GM21825 (cell line): ENCODE measurements around the gene GPRC5D.

Experiments used
- ATAC-seq: cut with Tn5 transposase; IDR thresholded peaks from one replicate; pipeline ENCODE4 v1.9.1; 2021; ENCODE audit warnings: mild to moderate bottlenecking, moderate library complexity; ENCODE audit not compliant: unreplicated experiment

GPRC5D gene

DNA sequence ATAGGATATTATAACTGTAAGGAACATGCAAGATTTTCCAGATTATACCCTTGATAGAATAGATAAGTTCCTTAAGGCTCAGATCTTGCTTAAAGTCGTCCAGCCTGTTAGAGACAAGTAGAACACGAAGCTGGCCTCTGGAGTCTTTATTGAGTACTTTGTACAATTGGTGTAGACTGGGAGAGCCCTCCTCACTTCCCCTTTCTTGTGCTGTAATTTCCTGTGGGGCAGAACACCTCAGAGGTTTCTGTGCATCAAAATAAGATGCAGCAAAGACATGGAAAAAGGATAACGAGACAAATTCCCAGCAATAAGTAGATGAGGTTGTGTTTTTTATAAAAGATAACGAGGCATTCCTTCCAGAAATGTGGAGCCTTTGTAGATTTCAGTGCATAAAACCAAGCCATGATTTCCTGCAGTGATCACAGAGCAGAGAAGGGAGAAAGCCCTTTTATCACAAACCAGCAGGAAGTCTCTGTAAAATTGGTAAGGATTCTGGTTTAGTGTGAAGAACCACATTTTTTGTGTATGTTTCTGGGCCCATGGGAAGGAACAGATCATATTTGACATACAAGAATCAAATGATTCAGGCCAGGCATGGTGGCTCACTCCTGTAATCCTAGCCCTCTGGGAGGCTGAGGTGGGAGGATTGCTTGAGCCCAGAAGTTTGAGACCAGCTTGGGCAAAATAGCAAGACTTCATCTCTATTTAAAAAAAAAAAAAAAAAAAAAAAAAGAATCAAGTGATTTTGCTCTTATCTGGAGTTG lies 42.6 kb downstream of the GPRC5D start:
- peak; percentile 55 for ATAC-seq

DNA sequence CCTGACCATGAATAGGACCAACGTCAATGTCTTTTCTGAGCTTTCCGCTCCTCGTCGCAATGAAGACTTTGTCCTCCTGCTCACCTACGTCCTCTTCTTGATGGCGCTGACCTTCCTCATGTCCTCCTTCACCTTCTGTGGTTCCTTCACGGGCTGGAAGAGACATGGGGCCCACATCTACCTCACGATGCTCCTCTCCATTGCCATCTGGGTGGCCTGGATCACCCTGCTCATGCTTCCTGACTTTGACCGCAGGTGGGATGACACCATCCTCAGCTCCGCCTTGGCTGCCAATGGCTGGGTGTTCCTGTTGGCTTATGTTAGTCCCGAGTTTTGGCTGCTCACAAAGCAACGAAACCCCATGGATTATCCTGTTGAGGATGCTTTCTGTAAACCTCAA lies 43.3 kb downstream of the GPRC5D start:
- no peak for ATAC-seq

DNA sequence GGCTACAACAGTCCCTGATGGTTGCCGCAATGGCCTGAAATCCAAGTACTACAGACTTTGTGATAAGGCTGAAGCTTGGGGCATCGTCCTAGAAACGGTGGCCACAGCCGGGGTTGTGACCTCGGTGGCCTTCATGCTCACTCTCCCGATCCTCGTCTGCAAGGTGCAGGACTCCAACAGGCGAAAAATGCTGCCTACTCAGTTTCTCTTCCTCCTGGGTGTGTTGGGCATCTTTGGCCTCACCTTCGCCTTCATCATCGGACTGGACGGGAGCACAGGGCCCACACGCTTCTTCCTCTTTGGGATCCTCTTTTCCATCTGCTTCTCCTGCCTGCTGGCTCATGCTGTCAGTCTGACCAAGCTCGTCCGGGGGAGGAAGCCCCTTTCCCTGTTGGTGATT lies 43.7 kb downstream of the GPRC5D start:
- ATAC-seq: no peak

DNA sequence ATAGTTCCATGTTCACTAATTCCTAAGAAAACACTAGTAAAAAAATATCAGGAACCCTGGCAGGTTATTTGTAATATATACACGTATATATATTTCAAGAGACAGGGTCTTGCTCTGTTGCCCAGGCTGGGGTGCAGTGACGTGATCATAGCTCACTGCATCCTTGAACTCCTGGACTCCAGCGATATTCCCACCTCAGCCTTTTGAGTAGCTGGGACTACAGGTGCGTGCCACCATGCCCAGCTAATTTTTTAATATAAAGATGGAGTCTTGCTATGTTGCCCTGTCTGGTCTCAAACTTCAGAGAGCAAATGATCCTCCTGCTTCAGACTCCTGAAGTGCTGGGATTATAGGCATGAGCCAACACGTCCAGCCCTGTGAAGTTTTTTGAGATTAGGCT lies 44.4 kb downstream of the GPRC5D start:
- ATAC-seq: no peak

DNA sequence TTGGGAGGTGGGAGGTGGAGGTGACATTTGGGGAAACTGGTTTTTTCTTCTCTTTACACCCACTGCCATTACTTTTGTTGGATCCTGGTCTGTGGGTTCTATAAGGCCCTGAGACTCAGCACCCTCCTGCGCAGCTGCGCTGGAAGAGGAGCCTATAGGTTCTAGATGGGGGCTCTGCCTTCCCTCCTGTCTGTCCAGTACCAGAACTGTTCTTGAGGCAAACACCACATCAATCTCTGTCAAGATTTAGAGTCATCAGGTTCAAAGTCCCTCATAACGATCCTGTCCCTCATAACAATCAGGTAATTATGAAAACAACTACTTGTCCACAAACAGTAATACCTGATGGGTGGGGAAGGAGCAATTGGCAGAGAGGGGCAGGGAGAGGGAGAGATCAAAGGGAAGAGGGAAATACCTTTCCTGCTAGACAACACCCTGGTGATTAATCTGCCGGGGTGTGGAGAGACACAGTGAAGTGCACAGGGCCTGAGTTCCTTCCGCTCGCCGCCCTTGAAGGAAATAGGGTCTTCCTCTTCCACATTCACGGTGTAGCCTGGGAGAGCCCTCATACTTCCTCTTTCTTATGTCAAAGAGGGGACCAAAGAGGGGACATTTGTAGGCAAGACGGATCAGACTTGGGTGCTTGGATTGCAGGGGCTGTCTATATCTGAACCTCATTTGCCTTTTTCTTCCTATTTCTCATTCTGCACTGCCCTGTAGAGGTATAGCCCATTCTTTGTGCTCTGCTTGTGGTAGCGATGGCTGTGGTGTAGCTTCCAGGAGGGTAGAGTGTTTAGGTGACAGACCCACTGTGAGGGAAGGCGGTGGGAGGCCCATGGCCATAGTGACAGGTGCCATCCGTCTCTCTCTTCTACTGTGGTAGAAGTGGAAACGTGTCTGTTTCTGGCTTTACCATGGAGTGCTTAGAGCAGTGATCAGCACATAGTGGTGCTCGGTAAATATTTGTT lies 48.0 kb downstream of the GPRC5D start:
- no peak for ATAC-seq

DNA sequence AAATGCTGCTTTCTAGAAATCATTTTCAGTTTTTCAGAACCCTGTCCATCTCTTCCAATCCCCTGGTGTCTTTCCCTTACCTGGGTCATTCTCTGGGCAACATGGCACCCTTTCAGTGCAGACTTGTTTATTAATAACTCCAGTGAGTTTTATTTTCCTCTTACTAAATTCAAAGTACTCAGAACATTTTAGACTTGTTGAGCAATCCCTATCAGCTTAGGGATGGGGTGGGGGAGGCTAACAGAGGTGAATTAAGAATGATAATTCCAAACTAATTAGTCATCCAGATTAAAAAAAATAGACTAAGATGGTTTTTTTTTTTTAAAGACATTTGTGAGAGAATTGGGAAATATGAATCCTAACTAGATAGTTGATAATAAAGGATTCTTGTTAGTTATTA lies 49.9 kb downstream of the GPRC5D start:
- no peak for ATAC-seq

DNA sequence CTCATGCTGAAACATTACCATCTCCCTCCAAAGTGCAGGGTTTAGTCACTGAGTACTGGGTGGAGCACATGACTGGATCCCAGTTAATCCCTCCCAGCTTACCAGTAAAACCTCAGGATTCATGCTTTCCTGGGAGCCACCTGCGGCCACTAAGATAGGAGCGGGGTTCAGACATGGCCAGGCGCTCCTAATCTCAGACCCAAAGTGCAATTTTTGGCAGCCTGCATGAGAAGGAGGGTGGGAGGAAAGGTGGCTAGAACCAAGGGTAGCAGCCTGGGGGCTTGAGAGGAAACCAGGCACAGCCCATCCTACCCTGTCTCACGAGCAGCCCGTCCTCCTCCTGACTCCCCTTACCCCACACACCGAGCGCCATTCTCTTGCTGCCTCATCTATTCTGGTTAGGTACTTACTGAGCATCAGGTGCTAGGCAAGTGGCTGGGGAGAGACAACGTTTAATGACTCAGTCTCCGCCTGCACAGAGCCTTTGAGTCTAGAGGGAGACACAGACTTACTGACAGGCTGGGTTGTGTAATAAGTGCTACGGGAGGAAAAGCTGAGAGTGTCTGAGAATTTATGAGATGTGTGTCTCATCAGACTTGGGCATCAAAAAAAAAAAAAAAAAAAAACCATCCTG lies 50.7 kb downstream of the GPRC5D start:
- ATAC-seq: no peak

DNA sequence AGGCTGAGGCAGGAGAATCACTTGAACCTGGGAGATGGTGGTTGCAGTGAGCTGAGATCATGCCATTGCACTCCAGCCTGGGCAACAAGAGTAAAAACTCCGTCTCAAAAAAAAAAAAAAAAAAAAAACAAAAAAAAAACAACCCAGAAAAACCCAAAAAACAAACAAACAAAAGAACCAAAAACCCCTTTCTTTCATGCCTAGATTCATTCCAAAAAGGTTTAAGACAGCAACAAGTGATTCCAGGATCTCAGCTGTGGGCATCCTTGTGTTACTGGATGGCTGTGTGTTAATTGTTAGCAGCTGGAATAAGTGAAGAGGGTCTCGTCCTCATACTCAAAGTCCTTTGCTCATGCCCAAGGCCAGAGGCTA lies 51.2 kb downstream of the GPRC5D start:
- no peak for ATAC-seq

DNA sequence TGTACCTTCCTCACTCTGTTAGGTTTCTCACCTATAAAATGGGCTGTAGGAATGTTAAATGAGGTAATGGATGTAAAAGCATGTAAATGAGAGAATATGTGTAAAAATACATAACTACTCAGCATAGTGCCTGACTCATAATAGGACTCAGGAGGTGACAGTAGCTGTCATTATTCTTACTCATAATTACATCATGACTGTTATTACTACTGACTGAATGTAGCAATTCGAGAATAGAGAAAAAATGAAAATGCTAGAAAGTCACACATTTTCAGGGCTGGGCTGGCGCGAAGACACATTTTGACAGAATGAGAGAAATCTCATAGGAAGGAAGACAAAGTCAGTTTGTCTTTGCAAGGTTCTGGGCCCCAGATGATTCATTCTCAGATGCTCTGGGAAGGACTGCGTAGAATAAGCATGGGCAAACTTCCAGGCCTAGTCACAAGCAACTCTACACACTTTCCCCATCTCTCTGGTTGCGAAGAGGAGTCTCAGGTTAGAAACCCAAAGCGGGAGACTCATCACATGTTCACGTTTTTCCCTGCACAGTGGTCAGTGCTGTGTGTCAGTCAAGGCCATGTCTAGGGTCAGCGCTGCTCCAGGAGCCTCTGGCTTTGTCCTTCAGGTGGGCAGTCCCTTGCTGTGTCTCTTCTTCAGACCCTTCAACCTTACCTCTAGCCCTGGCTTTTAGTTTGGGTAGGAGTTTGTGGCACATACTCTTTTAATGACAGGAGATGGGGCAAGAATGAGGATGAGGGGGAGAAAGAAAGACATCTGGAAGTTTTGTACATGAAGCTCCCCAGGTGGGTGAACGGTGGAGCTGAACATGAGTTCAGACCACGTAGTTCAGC lies 52.2 kb downstream of the GPRC5D start:
- peak; percentile 77 for ATAC-seq

DNA sequence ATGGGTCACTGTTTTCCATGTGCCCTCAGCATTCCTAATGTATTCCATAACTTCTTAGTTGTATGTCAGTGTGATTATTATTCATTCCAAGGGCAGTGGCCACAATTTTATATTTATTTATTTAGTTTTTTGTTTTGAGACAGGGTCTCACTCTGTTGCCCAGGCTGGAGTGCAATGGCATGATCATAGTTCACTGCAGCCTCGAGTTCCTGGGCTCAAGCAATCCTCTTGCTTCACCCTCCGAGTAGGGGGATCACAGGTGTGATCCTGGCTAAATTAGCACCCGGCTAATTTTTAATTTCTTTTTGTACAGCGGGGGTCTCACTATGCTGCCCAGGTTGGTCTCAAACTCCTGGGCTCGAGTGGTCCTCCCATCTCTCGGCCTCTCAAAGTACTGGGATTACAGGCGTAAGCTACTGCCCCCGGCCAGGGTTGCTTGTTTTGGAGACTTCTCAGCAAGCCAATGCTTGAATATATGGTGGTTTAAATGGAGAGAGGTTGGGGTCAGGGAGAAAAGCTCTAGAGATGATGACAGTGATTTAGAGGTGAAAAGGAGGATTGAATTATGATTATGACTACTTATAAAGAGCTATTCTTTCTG lies 53.0 kb downstream of the GPRC5D start:
- no peak for ATAC-seq

DNA sequence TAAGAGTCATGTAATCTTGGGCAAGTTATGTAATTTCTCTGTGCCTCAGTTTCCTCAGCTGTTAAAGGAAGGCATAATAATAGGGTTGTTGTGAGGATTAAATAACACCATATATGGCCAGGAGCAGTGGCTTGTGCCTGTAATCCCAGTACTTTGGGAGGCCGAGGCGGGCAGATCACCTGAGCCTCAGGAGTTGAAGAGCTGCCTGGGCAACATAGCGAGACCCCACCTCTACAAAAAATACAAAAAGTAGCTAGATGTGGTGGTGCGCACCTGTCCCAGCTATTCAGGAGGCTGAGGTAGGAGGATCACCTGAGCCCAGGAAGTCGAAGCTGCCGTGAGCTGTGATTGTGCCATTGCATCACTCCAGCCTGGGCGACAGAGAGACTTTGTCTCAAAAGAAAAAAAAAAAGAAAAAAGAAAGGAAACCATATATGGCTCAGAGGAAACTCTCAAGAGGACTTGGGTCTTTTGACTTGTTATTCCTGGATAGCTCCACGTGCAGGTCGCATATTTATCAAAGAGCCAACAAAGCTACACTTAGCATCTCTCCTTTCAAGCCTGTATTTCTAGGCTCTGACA lies 53.7 kb downstream of the GPRC5D start:
- no peak for ATAC-seq

DNA sequence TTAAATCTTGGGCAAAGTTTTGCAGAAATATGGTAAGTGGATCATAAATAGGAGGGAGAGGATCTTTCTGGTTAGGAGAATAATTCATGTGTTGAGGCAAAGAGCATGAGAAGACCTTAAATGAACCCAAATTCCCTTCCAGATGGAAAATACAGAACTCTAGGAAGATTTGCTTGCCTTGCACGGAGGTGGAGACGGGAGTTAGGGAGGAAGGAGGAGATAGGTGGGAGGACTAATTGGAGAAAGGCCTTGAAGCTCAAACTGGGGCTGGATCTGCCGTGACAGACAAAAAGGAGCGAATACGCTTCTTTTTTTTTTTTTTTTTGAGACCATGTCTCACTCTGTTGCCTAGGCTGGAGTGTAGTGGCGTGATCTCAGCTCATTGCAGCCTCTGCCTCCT lies 54.7 kb downstream of the GPRC5D start:
- no peak for ATAC-seq

DNA sequence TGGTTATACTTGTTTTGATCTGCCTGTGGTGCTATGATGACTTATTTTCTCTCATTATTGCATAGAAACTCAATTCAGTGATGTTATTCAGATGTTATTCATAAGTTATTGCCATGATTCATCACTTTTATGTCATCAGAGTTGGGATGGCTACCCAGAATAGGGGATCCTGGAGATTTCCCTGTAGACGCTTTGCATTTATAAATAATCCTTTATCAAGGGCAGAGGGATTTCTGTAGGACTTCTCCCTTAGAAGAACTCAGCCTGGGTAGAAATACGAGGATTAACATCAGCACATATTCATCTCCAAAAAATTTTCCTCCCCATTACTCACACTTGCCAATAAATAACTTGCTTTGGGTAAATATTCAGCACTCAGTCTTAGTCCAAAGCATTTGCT lies 55.7 kb downstream of the GPRC5D start:
- ATAC-seq: no peak

DNA sequence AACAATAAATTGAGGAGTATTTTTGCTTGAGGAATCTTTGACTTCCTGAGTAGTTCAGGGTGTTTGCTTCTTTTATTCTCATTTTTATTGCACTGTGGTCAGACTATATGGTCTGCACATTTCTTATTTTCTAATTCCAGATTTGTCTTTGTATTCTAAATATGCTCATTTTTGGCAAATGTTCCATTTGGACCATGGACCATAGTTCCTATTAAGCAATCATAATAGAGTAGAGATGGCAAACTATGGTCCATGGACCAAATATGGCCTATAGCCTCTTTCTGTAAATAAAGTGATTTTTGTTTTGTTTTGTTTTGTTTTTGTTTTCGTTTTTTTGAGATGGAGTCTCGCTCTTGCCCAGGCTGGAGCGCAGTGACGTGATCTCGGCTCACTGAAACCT lies 58.5 kb downstream of the GPRC5D start:
- ATAC-seq: no peak

DNA sequence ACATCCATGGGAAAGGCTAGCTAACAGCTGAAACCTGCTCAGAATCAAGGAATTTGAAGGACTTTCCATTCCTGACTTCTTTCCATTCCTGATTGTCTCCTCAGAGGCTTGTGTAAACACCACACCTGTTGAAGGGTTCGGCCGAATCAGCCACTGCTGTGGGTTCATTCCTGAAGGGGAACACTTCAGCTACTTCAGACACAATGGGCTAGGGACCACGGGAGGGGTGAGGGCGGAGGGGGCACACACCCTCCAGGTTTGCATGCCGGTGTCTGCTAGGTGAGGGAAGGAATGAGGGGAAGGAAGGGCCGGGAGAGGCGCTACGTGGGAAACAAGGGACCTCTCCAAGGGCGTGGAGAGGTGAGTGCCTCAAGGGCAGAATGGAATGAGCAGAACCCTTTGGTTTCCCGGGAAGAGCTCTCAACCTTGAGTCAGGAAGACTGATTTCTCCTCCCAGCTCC lies 59.3 kb downstream of the GPRC5D start:
- ATAC-seq: no peak

DNA sequence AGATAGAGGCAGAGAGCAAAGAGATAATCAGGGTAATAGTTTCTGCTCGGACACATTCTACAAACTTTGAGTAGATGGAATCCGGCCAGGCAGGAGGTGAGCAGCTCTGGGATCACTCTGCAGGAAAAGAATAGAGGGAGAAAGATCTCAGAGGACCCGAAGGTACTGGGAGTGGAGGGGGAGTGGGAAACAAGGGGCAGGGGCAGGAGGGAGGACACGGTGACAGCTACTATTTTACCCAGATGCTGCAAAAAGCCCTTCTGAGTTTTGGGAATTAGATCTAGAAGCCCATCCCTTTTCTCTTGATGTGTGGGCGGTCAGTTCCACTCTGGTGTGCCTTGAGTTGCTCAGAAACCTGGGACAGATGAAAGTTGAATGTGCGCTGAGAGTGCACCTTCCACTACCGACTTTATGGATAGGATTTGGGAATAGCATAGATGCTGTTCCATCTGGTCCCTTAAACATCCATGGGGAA lies 60.1 kb downstream of the GPRC5D start:
- no peak for ATAC-seq

DNA sequence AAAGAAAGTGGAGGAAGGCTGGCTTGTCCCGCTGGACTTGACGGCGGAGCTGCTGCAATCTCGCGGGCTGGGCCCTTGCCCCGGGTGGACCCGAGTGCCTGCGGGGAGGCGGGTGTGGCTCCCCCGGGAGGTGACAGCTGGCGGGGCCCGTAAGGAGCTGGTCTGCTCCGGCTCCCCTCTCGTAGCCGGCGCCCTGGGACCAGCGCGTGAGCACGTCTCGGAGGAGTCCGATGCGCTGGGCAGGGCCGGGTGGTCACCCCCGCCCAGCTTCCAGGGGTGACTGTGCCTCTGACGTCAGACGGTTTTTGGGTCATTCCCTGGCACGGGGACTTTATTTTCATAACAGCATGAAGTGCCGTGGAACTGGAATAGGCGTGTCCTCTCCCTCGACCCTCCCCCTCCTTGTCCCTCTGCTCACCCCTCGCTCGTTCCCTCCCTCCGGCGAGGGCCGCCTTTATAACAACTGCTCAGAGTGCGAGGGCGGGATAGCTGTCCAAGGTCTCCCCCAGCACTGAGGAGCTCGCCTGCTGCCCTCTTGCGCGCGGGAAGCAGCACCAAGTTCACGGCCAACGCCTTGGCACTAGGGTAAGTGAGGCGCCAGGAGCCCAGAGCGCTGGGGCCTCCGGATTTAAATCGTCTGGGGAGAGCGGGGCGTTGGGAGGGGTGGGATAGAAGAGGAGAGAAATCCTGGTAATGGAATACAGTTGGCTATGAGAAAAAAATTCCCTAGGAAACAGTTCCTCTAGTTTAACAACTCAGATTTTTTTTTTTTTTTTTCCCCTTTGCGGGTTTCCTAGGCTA lies 60.7 kb downstream of the GPRC5D start, which contains the start of gene GPRC5A:
Gene GPRC5A, plus strand, starts transcription at position 483 of the 801 bp plus-strand sequence. CDS start 16,688 bp downstream, outside the sequence.
- ATAC-seq: no peak
